Liver (tissue), 9 donors: ENCODE results near the gene SLC17A9. TPM values are rescaled to one million over a fixed set of nuclear protein-coding genes. Genes with fewer than 3 reads are reported as not detected.

Source experiments
- DNase-seq: peaks from one replicate; pipeline ENCODE4 v3.0.0-alpha.2; 2017; ENCODE audit warnings: low spot score
- H3K27ac ChIP-seq, 2 donors: one replicate each; pipeline ENCODE4 v1.7.0; 2013; ENCODE audit warnings: inconsistent platforms in 2 of 2, low read length in 2 of 2, control low read depth in 1 of 2, low read depth in 1 of 2, mild to moderate bottlenecking in 1 of 2
- H3K27me3 ChIP-seq, 4 donors: one replicate each; pipeline versions ENCODE4 v1.6.1 to v1.7.0; 2013; ENCODE audit warnings: low read length in 3 of 4, inconsistent platforms in 1 of 4, mild to moderate bottlenecking in 1 of 4, moderate library complexity in 1 of 4; ENCODE audit not compliant: control insufficient read depth in 4 of 4, insufficient read depth in 4 of 4
- H3K36me3 ChIP-seq, 4 donors: one replicate each; pipeline versions ENCODE4 v1.6.1 to v1.7.0; 2013; ENCODE audit warnings: low read length in 3 of 4, mild to moderate bottlenecking in 3 of 4, low read depth in 1 of 4, moderate library complexity in 1 of 4; ENCODE audit not compliant: control insufficient read depth in 4 of 4, insufficient read depth in 3 of 4
- H3K4me1 ChIP-seq, 4 donors: one replicate each; pipeline versions ENCODE4 v1.6.1 to v1.7.0; 2013; ENCODE audit warnings: low read length in 3 of 4, mild to moderate bottlenecking in 3 of 4, moderate library complexity in 1 of 4; ENCODE audit not compliant: control insufficient read depth in 4 of 4, insufficient read depth in 4 of 4
- H3K4me3 ChIP-seq, 3 donors: one replicate each; pipeline versions ENCODE4 v1.6.1 to v1.7.0; 2013; ENCODE audit warnings: low read length in 3 of 3, control low read depth in 1 of 3, low read depth in 1 of 3, mild to moderate bottlenecking in 1 of 3
- H3K9ac ChIP-seq, 2 donors: one replicate each; pipeline ENCODE4 v1.7.0; 2013; ENCODE audit warnings: low read length in 2 of 2, mild to moderate bottlenecking in 2 of 2, moderate library complexity in 2 of 2, control low read depth in 1 of 2, low read depth in 1 of 2
- H3K9me3 ChIP-seq, 4 donors: one replicate each; pipeline versions ENCODE4 v1.6.1 to v1.7.0; 2013; ENCODE audit warnings: low read length in 3 of 4; ENCODE audit not compliant: control insufficient read depth in 4 of 4
- ATF3 ChIP-seq: IDR thresholded peaks from 2 replicates; pipeline ENCODE4 v1.6.1; 2016; ENCODE audit warnings: antibody characterized with exemption
- CTCF ChIP-seq: fragments of 150-350 bp; IDR thresholded peaks from 2 replicates; pipeline ENCODE4 v1.5.1; 2017; ENCODE audit warnings: improper control_type of control experiment, low read depth, low read length; ENCODE audit not compliant: missing input control
- EGR1 ChIP-seq, 2 donors: IDR thresholded peaks; 2 replicates each; pipeline ENCODE4 v1.6.1; 2016 to 2018; ENCODE audit warnings: antibody characterized with exemption in 2 of 2, low read depth in 2 of 2
- FOXA1 ChIP-seq: IDR thresholded peaks from 2 replicates; pipeline ENCODE4 v1.6.1; 2016; ENCODE audit warnings: antibody characterized with exemption
- FOXA2 ChIP-seq: IDR thresholded peaks from 2 replicates; pipeline ENCODE4 v1.6.1; 2016; ENCODE audit warnings: antibody characterized with exemption
- HNF4A ChIP-seq, 2 donors: conservative IDR thresholded peaks; 2 replicates each; pipeline ENCODE4 v1.6.1; 2016; ENCODE audit warnings: antibody characterized with exemption in 2 of 2, mild to moderate bottlenecking in 2 of 2
- JUND ChIP-seq, 2 donors: IDR thresholded peaks; 2 replicates each; pipeline ENCODE4 v1.6.1; 2016; ENCODE audit warnings: antibody characterized with exemption in 2 of 2
- REST ChIP-seq: IDR thresholded peaks from 2 replicates; pipeline ENCODE4 v1.6.1; 2016; ENCODE audit warnings: antibody characterized with exemption, mild to moderate bottlenecking
- RXRA ChIP-seq, 2 donors: IDR thresholded peaks; 2 replicates each; pipeline ENCODE4 v1.6.1; 2017 to 2018; ENCODE audit warnings: antibody characterized with exemption in 2 of 2, mild to moderate bottlenecking in 1 of 2
- SP1 ChIP-seq: IDR thresholded peaks from 2 replicates; pipeline ENCODE4 v1.6.1; 2018; ENCODE audit warnings: antibody characterized with exemption, mild to moderate bottlenecking
- TAF1 ChIP-seq: conservative IDR thresholded peaks from 2 replicates; pipeline ENCODE4 v1.6.1; 2016; ENCODE audit warnings: antibody characterized with exemption, mild to moderate bottlenecking
- YY1 ChIP-seq: IDR thresholded peaks from 2 replicates; pipeline ENCODE4 v1.6.1; 2016; ENCODE audit warnings: antibody characterized with exemption, mild to moderate bottlenecking
- ZBTB33 ChIP-seq: IDR thresholded peaks from 2 replicates; pipeline ENCODE4 v1.6.1; 2016; ENCODE audit warnings: antibody characterized with exemption
- WGBS: extraction: QIAGEN DNeasy Blood & Tissue Kit; methylation state at CpG from one replicate; pipeline ENCODE4 v1.1.7; 2013; 5-methylcytosine and 5-hydroxymethylcytosine counted together
- polyA plus RNA-seq, 2 donors: library from polyadenylated mRNA; stranded (reverse) in 1 of 2; unstranded in 1 of 2; fragments of 200-250 nt in 1 of 2; fragments of >200 nt in 1 of 2; fragmentation: Nextera tagmentation in 1 of 2; extraction: Ambion mirVana in 1 of 2; gene quantifications; one replicate each; pipeline versions ENCODE4 v1.2.1 to v1.2.3, GENCODE V29; 2013 to 2015
- total RNA-seq, 2 donors: library from RNA; depleted of rRNA; stranded (reverse); fragments of >200 nt; gene quantifications; one replicate each; pipeline ENCODE4 v1.2.3, GENCODE V29; 2014
- donor health status: healthy.
- donor health status: healthy.
- donor health status: healthy.
- donor health status: healthy.
- donor health status: healthy.

SLC17A9 gene
- total and polyA plus RNA-seq, 4 donors, result 16.0 to 138 (median 64.6) TPM

- Histone ChIP-seq H3K9ac (no peak overlapping the region), H3K36me3 (peaks cover 9 to 47% (median 34%) of the 10 kb centered on the region in 4 donors), H3K4me1 (peaks cover 3 to 27% (median 21%) of the 10 kb centered on the region in 4 donors), H3K27ac (no peak overlapping the region), H3K27me3 (no peaks in the 10 kb centered on the region), H3K9me3 (no peaks in the 10 kb centered on the region), H3K4me3 (no peak overlapping the region)
- 94% methylated on average over 14 of the region's 14 CpGs for WGBS
- no peak for TF ChIP-seq SP1
- no peak for TF ChIP-seq CTCF
- no peak for TF ChIP-seq FOXA1
- no peak for TF ChIP-seq JUND (IDR thresholded peaks at IDR 0.05)
- no peak for TF ChIP-seq FOXA2
- no peak for TF ChIP-seq HNF4A (conservative IDR thresholded peaks at IDR 0.05)
- TF ChIP-seq YY1, result no peak
- no peak for TF ChIP-seq EGR1 (IDR thresholded peaks at IDR 0.05; ENCODE audit: low read depth in 2 of 2)
- TF ChIP-seq ATF3, result no peak
- no peak for TF ChIP-seq RXRA (IDR thresholded peaks at IDR 0.05)
- no peak for DNase-seq
Observed at GRCh38 chr20:62943396-62943795, 9.1 kb upstream of the SLC17A9 start.

GRCh38 chr20:62944184-62944583 lies 8.3 kb upstream of the SLC17A9 start:
- WGBS, result 95% methylated on average over 8 of the region's 8 CpGs
- no peak for DNase-seq
- TF ChIP-seq RXRA (IDR thresholded peaks at IDR 0.05) (no peak), REST (no peak), TAF1 (no peak), YY1 (no peak), SP1 (no peak), FOXA2 (no peak), ZBTB33 (no peak)
- no peak overlapping the region for H3K27ac ChIP-seq
- H3K4me1 ChIP-seq, result peaks cover 3 to 23% (median 17%) of the 10 kb centered on the region in 4 donors
- peaks cover 9 to 51% (median 34%) of the 10 kb centered on the region in 4 donors for H3K36me3 ChIP-seq
- H3K9me3 ChIP-seq, result no peaks in the 10 kb centered on the region
- no peak overlapping the region for H3K4me3 ChIP-seq
- no peak overlapping the region for H3K9ac ChIP-seq
- H3K27me3 ChIP-seq, result no peaks in the 10 kb centered on the region
